Upper lobe of right lung (tissue), 1 donor: ENCODE data around the gene FOXP1. TPM values are rescaled to one million over a fixed set of nuclear protein-coding genes. Genes with fewer than 3 reads are reported as not detected.

Experiments
- ATAC-seq: fragments of 200-7000 bp; cut with Tn5 transposase; one replicate; pipeline ENCODE4 v1.9.1; 2020; ENCODE audit warnings: mild to moderate bottlenecking, moderate library complexity
- DNase-seq: peaks from one replicate; pipeline ENCODE4 v3.0.0-alpha.2; 2020
- H3K27ac ChIP-seq: fragments of 200-600 bp; one replicate; pipeline ENCODE4 v1.8.0; 2022
- H3K27me3 ChIP-seq: fragments of 200-600 bp; one replicate; pipeline ENCODE4 v1.8.0; 2022; ENCODE audit warnings: mild to moderate bottlenecking
- H3K36me3 ChIP-seq: fragments of 200-600 bp; one replicate; pipeline ENCODE4 v1.8.0; 2022
- H3K4me1 ChIP-seq: fragments of 200-600 bp; one replicate; pipeline ENCODE4 v1.8.0; 2022
- H3K4me3 ChIP-seq: fragments of 200-600 bp; one replicate; pipeline ENCODE4 v1.8.0; 2022; ENCODE audit warnings: mild to moderate bottlenecking
- H3K9me3 ChIP-seq: fragments of 200-600 bp; one replicate; pipeline ENCODE4 v1.8.0; 2022
- intact Hi-C: fragments of 100-400 bp; cut with DNase I; formaldehyde crosslinking; loops from one replicate; pipeline ENCODE4 v1.11.0; 2022
- total RNA-seq: library from RNA; stranded (reverse); fragmentation: NEBNext Ultra II Directional; extraction: Animal tissue kit (Norgen Biotek cat#: 25700); gene quantifications from one replicate; pipeline ENCODE4 v1.2.1, GENCODE V29; 2021
- TF ChIP-seq, protein P1 (sequence below): fragments of 200-600 bp; IDR thresholded peaks from one replicate; pipeline ENCODE4 v1.8.0; 2022; ENCODE audit warnings: antibody characterized with exemption
- donor health status: DM: no; HTN: yes; CAD: no; lungs with severe emphysema.

The FOXP1 gene
- total RNA-seq, 1 donor from 2014 or later: 140 TPM

DNA sequence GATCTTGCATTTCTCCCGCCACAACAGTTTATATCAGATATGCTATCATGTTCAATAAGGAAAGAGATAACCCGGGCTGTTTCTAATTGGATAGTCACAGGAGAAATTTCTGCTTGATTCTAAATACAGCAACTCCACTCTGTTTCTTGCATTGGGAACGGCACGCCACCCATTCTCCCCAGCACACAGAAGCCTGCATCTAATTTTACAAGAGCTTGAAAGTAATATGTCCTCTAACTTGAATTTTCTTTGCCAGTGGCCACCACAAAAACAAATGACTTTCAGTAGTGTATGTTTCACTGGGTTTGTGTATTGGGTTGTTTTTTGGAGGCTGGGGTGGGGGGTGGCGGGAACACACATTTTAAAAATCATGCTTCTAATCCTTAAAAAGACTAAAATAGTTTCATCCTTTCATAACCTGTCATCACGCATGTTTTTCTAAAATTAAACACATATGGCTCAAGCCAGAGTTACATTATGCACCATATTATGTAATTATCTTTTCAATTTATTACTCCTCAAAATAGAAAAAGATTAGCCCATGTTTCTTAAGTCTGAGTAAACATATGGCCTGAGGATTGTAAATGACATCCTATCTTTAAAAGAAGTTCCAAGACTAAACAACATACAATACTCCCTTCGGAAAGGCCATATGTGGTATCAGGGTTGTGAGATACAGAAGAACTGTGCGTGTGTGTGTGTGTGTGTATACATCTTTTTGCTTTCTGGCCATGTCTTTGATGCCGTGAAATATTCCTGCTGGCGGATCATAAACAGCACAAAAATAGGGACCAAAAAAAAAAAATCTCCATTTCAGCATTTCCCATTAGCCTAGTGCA lies 176.3 kb downstream of the FOXP1 start:
- intact Hi-C loops: no loop called here
- no peaks in the 10 kb centered on the region for H3K27me3 ChIP-seq
- H3K27ac ChIP-seq: no peak overlapping the region
- no peak for ATAC-seq
- no peaks in the 10 kb centered on the region for H3K9me3 ChIP-seq
- no peaks in the 10 kb centered on the region for H3K4me1 ChIP-seq
- no peaks in the 10 kb centered on the region for H3K36me3 ChIP-seq
- DNase-seq: no peak
- H3K4me3 ChIP-seq: no peak overlapping the region
- TF ChIP-seq, protein P1, sequence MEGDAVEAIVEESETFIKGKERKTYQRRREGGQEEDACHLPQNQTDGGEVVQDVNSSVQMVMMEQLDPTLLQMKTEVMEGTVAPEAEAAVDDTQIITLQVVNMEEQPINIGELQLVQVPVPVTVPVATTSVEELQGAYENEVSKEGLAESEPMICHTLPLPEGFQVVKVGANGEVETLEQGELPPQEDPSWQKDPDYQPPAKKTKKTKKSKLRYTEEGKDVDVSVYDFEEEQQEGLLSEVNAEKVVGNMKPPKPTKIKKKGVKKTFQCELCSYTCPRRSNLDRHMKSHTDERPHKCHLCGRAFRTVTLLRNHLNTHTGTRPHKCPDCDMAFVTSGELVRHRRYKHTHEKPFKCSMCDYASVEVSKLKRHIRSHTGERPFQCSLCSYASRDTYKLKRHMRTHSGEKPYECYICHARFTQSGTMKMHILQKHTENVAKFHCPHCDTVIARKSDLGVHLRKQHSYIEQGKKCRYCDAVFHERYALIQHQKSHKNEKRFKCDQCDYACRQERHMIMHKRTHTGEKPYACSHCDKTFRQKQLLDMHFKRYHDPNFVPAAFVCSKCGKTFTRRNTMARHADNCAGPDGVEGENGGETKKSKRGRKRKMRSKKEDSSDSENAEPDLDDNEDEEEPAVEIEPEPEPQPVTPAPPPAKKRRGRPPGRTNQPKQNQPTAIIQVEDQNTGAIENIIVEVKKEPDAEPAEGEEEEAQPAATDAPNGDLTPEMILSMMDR: no peak

DNA sequence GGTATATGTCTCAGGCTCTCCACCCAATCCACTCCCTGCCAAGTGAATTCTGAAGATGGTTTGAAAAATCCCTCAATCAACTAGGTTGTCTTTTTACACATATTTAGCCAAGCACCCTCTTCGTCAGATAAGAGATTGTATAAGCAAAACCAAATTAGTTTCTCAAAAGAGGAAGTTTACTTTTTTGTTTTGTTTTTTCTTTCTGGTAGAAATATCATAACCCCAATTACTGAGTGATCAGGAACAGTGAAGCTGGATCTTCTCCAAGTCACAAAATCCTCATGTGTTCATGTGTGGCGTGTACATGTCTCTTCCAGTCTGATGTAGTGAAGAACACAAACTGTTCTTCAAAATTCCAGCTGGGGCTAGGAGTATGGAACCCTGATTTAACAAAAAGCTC lies 180.6 kb downstream of the FOXP1 start:
- no peak for ATAC-seq
- intact Hi-C loops: no loop called here
- no peaks in the 10 kb centered on the region for H3K27me3 ChIP-seq
- no peaks in the 10 kb centered on the region for H3K9me3 ChIP-seq
- no peak overlapping the region for H3K27ac ChIP-seq
- no peaks in the 10 kb centered on the region for H3K36me3 ChIP-seq
- no peak for DNase-seq
- TF ChIP-seq, protein P1: no peak
- no peak overlapping the region for H3K4me3 ChIP-seq
- peaks cover 8% of the 10 kb centered on the region for H3K4me1 ChIP-seq

DNA sequence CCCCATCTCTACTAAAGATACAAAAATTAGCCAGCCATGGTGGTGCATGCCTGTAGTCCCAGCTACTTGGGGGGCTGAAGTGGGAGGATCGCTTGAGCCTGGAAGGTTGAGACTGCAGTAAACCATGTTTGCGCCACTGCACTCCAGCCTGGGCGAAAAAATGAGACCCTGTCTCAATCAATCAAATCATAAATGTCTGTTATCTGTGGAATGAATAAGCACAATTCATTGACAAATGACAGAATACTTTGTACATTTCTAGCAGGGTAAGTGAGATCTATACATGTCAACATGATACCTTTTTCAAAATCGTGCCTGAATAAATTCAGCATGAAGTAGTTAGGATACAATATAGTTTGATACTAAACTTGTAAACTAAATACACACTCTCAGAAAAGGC lies 181.2 kb downstream of the FOXP1 start:
- no peak for DNase-seq
- no peak for ATAC-seq
- Histone ChIP-seq H3K36me3 (no peaks in the 10 kb centered on the region), H3K27ac (no peak overlapping the region), H3K4me1 (peaks cover 15% of the 10 kb centered on the region), H3K9me3 (no peaks in the 10 kb centered on the region), H3K27me3 (no peaks in the 10 kb centered on the region), H3K4me3 (no peak overlapping the region)
- TF ChIP-seq, protein P1: no peak
- intact Hi-C loops: no loop called here

DNA sequence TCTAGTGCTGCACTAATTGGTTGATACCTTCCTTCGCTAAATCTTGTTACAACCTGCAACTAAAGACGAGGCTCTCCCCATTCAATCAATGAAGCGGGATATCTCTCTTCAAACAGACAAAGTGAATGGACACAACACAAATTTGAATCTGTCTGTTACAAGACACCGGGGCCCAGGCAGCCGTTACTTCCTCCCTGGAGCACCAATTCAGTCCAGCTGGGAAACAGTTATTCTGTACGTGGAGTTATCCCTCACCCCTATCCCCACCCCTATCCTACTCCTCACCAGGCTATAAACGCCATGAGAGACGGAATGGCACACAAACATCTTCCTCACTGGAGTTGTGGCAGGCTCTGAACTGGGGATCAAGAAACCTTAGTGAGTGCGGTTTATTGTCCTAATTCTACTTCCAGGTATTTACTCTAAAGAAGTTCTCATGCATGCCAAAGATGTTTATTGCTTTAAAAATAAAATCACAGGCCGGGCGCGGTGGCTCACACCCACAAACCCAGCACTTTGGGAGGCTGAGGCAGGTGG lies 181.8 kb downstream of the FOXP1 start:
- intact Hi-C loops: no loop called here
- Histone ChIP-seq H3K27me3 (no peaks in the 10 kb centered on the region), H3K9me3 (no peaks in the 10 kb centered on the region), H3K27ac (no peak overlapping the region), H3K4me1 (peaks cover 17% of the 10 kb centered on the region), H3K36me3 (no peaks in the 10 kb centered on the region), H3K4me3 (no peak overlapping the region)
- TF ChIP-seq, protein P1: no peak
- ATAC-seq: no peak
- DNase-seq: no peak

DNA sequence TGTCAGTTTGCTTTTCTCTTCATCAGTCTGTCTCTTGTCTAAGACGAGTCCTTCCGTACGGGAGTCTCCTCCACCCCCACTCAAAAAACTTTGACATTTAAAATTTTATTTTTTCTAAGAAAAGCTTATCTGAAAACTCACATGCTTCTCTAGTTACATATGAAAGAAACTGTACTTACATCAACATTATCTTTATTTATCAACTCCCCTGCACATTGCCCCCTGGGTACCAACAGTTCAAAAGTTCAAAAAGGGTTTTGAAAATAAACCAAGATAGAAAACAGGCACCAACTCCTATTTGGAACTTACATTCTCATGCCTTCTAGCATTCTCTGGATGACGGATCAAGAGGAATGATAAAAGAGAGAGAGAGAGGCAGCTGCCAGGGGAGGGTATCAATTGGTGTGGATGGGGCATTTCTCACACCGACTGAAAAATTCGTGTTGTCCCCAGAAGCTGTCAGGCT lies 182.5 kb downstream of the FOXP1 start:
- no peak for DNase-seq
- TF ChIP-seq, protein P1: no peak

More for the DNA sequence above, 182.5 kb downstream of the FOXP1 start:
- Histone ChIP-seq H3K9me3 (no peaks in the 10 kb centered on the region), H3K27ac (no peak overlapping the region), H3K4me3 (no peak overlapping the region), H3K4me1 (peaks cover 24% of the 10 kb centered on the region), H3K36me3 (no peaks in the 10 kb centered on the region), H3K27me3 (no peaks in the 10 kb centered on the region)
- intact Hi-C loops: no loop called here
- ATAC-seq: no peak
